IMR-90 (cell line): Measurements from ENCODE around the gene TRIM21. TPM values are rescaled to one million over a fixed set of nuclear protein-coding genes. Genes with fewer than 3 reads are reported as not detected.

Experiments
- ATAC-seq: fragments of 200-7000 bp; cut with Tn5 transposase; 2 replicates; pipeline ENCODE4 v1.9.1; 2020; ENCODE audit warnings: low read depth, mild to moderate bottlenecking, moderate library complexity
- BruUV-seq: library from RNA; stranded (reverse); fragments of 400-500 nt; replicated peaks from 2 replicates; lab custom pipeline; 2021; lab: Mats Ljungman, UMichigan
- CTCF ChIA-PET: fragments of 300-600 bp; formaldehyde crosslinking; extraction: SDS; loops from one replicate; lab custom pipeline; 2021; ENCODE audit warnings: antibody characterized with exemption; lab: Yijun Ruan, JAX
- POLR2A ChIA-PET: fragments of 300-600 bp; sonication (Branson Sonifier 250); formaldehyde crosslinking; loops from one replicate; lab custom pipeline; 2022; ENCODE audit warnings: antibody characterized with exemption; ENCODE audit not compliant: unreplicated experiment; lab: Charles Lee
- DNase-seq: peaks from one replicate; pipeline ENCODE4 v3.0.0; 2013
- H2AFZ ChIP-seq: replicated peaks from 2 replicates; pipeline ENCODE3; 2013; ENCODE audit warnings: low read length, mild to moderate bottlenecking; ENCODE audit not compliant: poor library complexity
- H2AK5ac ChIP-seq: 2 replicates; pipeline ENCODE4 v1.6.1; 2013; ENCODE audit warnings: low read depth, low read length, inconsistent platforms
- H2AK9ac ChIP-seq: replicated peaks from 2 replicates; pipeline ENCODE3; 2013; ENCODE audit warnings: mild to moderate bottlenecking, low read depth, low read length, moderate library complexity; ENCODE audit not compliant: poor library complexity
- H2BK120ac ChIP-seq: 2 replicates; pipeline ENCODE4 v1.6.1; 2013; ENCODE audit warnings: low read depth, low read length, inconsistent platforms
- H2BK15ac ChIP-seq: 3 replicates; pipeline ENCODE4 v1.6.1; 2013; ENCODE audit warnings: low read depth, low read length, inconsistent platforms
- H2BK20ac ChIP-seq: 2 replicates; pipeline ENCODE4 v1.6.1; 2013; ENCODE audit warnings: low read depth, mild to moderate bottlenecking, inconsistent platforms, low read length, moderate library complexity
- H2BK5ac ChIP-seq: 2 replicates; pipeline ENCODE4 v1.6.1; 2013; ENCODE audit warnings: mild to moderate bottlenecking, low read depth, low read length, inconsistent platforms; ENCODE audit not compliant: poor library complexity, severe bottlenecking
- H3K14ac ChIP-seq: replicated peaks from 2 replicates; pipeline ENCODE4 v1.6.1; 2013; ENCODE audit warnings: low read depth, low read length, inconsistent platforms
- H3K18ac ChIP-seq: 2 replicates; pipeline ENCODE4 v1.6.1; 2013; ENCODE audit warnings: low read depth, low read length, control low read depth
- H3K23ac ChIP-seq: 2 replicates; pipeline ENCODE4 v1.6.1; 2013; ENCODE audit warnings: low read depth, low read length, inconsistent platforms
- H3K27ac ChIP-seq: 2 replicates; pipeline ENCODE4 v1.5.1; 2013; ENCODE audit warnings: mild to moderate bottlenecking, control low read depth, low read length; ENCODE audit not compliant: insufficient read depth
- H3K27me3 ChIP-seq: 2 replicates; pipeline ENCODE4 v1.6.1; 2013; ENCODE audit warnings: low read length; ENCODE audit not compliant: control insufficient read depth, insufficient read depth
- H3K36me3 ChIP-seq: 2 replicates; pipeline ENCODE4 v1.6.1; 2013; ENCODE audit warnings: low read length, mixed read lengths; ENCODE audit not compliant: control insufficient read depth, insufficient read depth
- H3K4ac ChIP-seq: 2 replicates; pipeline ENCODE4 v1.6.1; 2013; ENCODE audit warnings: low read depth, low read length, inconsistent platforms
- H3K4me1 ChIP-seq: 2 replicates; pipeline ENCODE4 v1.6.1; 2013; ENCODE audit warnings: low read length, mixed read lengths; ENCODE audit not compliant: control insufficient read depth, insufficient read depth
- H3K4me2 ChIP-seq: 2 replicates; pipeline ENCODE4 v1.6.1; 2013; ENCODE audit warnings: low read depth, mild to moderate bottlenecking, control low read depth, low read length, moderate library complexity
- H3K4me3 ChIP-seq: 2 replicates; pipeline ENCODE4 v1.5.1; 2013; ENCODE audit warnings: low read depth, mild to moderate bottlenecking, control low read depth, low read length, moderate library complexity; ENCODE audit not compliant: insufficient read depth
- H3K56ac ChIP-seq: 2 replicates; pipeline ENCODE4 v1.6.1; 2013; ENCODE audit warnings: low read length, inconsistent platforms; ENCODE audit not compliant: insufficient read depth; ENCODE audit errors: extremely low read depth
- H3K79me1 ChIP-seq, 2 experiments: 2 replicates each; pipeline ENCODE4 v1.6.1; 2013; ENCODE audit warnings: low read length in 2 of 2, inconsistent platforms in 1 of 2, low read depth in 1 of 2
- H3K9ac ChIP-seq: 2 replicates; pipeline ENCODE4 v1.6.1; 2013; ENCODE audit warnings: low read depth, low read length, control low read depth
- H3K9me1 ChIP-seq: 2 replicates; pipeline ENCODE4 v1.6.1; 2013; ENCODE audit warnings: low read length, inconsistent platforms; ENCODE audit not compliant: insufficient read depth
- H3K9me3 ChIP-seq: 2 replicates; pipeline ENCODE4 v1.6.1; 2013; ENCODE audit warnings: low read length; ENCODE audit not compliant: control insufficient read depth, insufficient read depth
- H4K20me1 ChIP-seq: 2 replicates; pipeline ENCODE4 v1.6.1; 2013; ENCODE audit warnings: low read length, inconsistent platforms; ENCODE audit not compliant: insufficient read depth
- H4K5ac ChIP-seq: 2 replicates; pipeline ENCODE4 v1.6.1; 2013; ENCODE audit warnings: mild to moderate bottlenecking, low read depth, low read length, control low read depth
- H4K8ac ChIP-seq, 2 experiments: 2 replicates each; pipeline ENCODE4 v1.6.1; 2013; ENCODE audit warnings: low read depth in 2 of 2, low read length in 2 of 2, control low read depth in 1 of 2, inconsistent platforms in 1 of 2
- H4K91ac ChIP-seq: 2 replicates; pipeline ENCODE4 v1.6.1; 2013; ENCODE audit warnings: low read depth, low read length, inconsistent platforms; ENCODE audit not compliant: insufficient read depth
- BHLHE40 ChIP-seq: fragments of 150-350 bp; IDR thresholded peaks from 2 replicates; pipeline ENCODE4 v1.6.1; 2016; ENCODE audit warnings: mild to moderate bottlenecking, low read depth, low read length
- CEBPB ChIP-seq: IDR thresholded peaks from 2 replicates; pipeline ENCODE4 v1.6.1; 2012; ENCODE audit warnings: low read depth, low read length, improper control_type of control experiment
- CHD1 ChIP-seq: IDR thresholded peaks from 2 replicates; pipeline ENCODE4 v1.6.1; 2012; ENCODE audit warnings: low read depth, low read length, improper control_type of control experiment
- FOS ChIP-seq: fragments of 150-350 bp; IDR thresholded peaks from 2 replicates; pipeline ENCODE4 v1.6.1; 2016; ENCODE audit warnings: low read depth, low read length
- MAFK ChIP-seq: IDR thresholded peaks from 2 replicates; pipeline ENCODE4 v1.6.1; 2012; ENCODE audit warnings: low read depth, low read length, improper control_type of control experiment
- MAZ ChIP-seq: IDR thresholded peaks from 2 replicates; pipeline ENCODE4 v1.6.1; 2012; ENCODE audit warnings: low read depth, mild to moderate bottlenecking, low read length, improper control_type of control experiment, moderate library complexity, borderline replicate concordance
- MXI1 ChIP-seq: IDR thresholded peaks from 2 replicates; pipeline ENCODE4 v1.6.1; 2012; ENCODE audit warnings: low read depth, mild to moderate bottlenecking, low read length, moderate library complexity, borderline replicate concordance
- NFE2L2 ChIP-seq: fragments of 150-350 bp; IDR thresholded peaks from 2 replicates; pipeline ENCODE4 v1.6.1; 2016; ENCODE audit warnings: low read depth, mild to moderate bottlenecking, low read length
- POLR2A ChIP-seq: IDR thresholded peaks from 2 replicates; pipeline ENCODE4 v1.6.1; 2012; ENCODE audit warnings: mild to moderate bottlenecking, low read depth, low read length
- RAD21 ChIP-seq: IDR thresholded peaks from 2 replicates; pipeline ENCODE4 v1.6.1; 2012; ENCODE audit warnings: low read length, improper control_type of control experiment
- RCOR1 ChIP-seq: IDR thresholded peaks from 2 replicates; pipeline ENCODE4 v1.6.1; 2012; ENCODE audit warnings: mild to moderate bottlenecking, low read length, improper control_type of control experiment; ENCODE audit not compliant: insufficient replicate concordance
- RFX5 ChIP-seq: IDR thresholded peaks from 2 replicates; pipeline ENCODE4 v1.8.0; 2012; ENCODE audit warnings: low read depth, mild to moderate bottlenecking, low read length, moderate library complexity
- SMC3 ChIP-seq: fragments of 150-350 bp; IDR thresholded peaks from 2 replicates; pipeline ENCODE4 v1.6.1; 2016; ENCODE audit warnings: low read depth, mild to moderate bottlenecking, antibody characterized with exemption, low read length, moderate library complexity
- WGBS, 2 experiments: methylation state at CpG; one replicate each; pipeline versions ENCODE4 v1.1.5 to v1.1.7; 2013; ENCODE audit warnings: missing lambda C conversion rate in 2 of 2; ENCODE audit not compliant: insufficient read length in 1 of 2; ENCODE audit errors: extremely low coverage in 2 of 2; 5-methylcytosine and 5-hydroxymethylcytosine counted together
- dilution Hi-C: fragments of 300-500 bp; cut with HindIII; formaldehyde crosslinking; loops from one replicate; pipeline ENCODE4 v1.14.3; 2018; ENCODE audit warnings: low sequenced_read_pairs; ENCODE audit not compliant: unreplicated experiment
- in situ Hi-C: fragments of 300-500 bp; cut with MboI; formaldehyde crosslinking; loops from 3 replicates; pipeline ENCODE4 v1.14.3; 2019; ENCODE audit warnings: low sequenced_read_pairs, inconsistent platforms, mixed read lengths
- intact Hi-C: fragments of 100-400 bp; cut with micrococcal nuclease; formaldehyde crosslinking; loops from 2 replicates; pipeline ENCODE4 v1.10.0; 2022
- polyA plus RNA-seq, 3 experiments: library from polyadenylated mRNA; depleted of rRNA; stranded (reverse); fragments of >200 nt; gene quantifications; 2 replicates each; pipeline ENCODE4 v1.2.3, GENCODE V29; 2012; ENCODE audit warnings: low replicate concordance in 1 of 3
- total RNA-seq: library from RNA; depleted of rRNA; stranded (reverse); fragments of >200 nt; gene quantifications from 2 replicates; pipeline ENCODE4 v1.2.3, GENCODE V29; 2012
- TF ChIP-seq, protein P1 (sequence below): conservative IDR thresholded peaks from 2 replicates; pipeline ENCODE4 v1.5.1; 2012; ENCODE audit warnings: mild to moderate bottlenecking, low read depth, low read length, improper control_type of control experiment
- TF ChIP-seq, protein P2 (sequence below): fragments of 150-350 bp; IDR thresholded peaks from 2 replicates; pipeline ENCODE4 v1.6.1; 2016; ENCODE audit warnings: low read depth, mild to moderate bottlenecking, low read length, moderate library complexity, borderline replicate concordance
- TF ChIP-seq, protein P3 (sequence below): fragments of 150-350 bp; IDR thresholded peaks from 2 replicates; pipeline ENCODE4 v1.6.1; 2017; ENCODE audit warnings: mild to moderate bottlenecking, antibody characterized with exemption, low read length, low read depth

TRIM21 gene
- total and polyA plus RNA-seq, 2 of the 4 experiments (the other 2 are of a cell fraction): 13.9 to 19.2 TPM

DNA sequence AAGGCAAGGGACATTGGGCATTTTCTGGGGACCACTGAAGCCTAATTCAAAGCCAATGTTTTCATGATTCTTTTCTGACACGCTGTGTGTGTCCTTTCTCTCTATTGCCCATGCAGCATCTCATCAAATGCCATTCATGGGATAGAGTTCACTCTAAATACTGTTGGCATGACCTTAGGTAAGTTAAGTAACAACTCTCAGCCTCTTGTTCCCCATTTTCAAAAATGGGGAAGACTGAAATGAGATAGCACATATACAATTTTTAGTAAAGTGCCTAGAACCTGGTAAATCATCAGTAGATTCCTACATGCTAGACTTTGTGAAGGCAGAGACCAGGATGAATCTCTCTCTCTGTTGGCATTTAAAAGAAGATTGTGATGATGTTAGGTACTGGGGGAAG, 42.9 kb upstream of the TRIM21 start:
- Histone ChIP-seq H2AK9ac (no peak overlapping the region), H2BK120ac (no peak overlapping the region), H3K27ac (no peak overlapping the region), H3K4me1 (no peaks in the 10 kb centered on the region), H3K56ac (no peak overlapping the region), H2BK15ac (no peak overlapping the region), H3K9ac (no peak overlapping the region), H3K4me2 (no peak overlapping the region), H3K4me3 (no peak overlapping the region), H3K36me3 (no peaks in the 10 kb centered on the region), H3K79me1 (no peaks in the 10 kb centered on the region), H2BK5ac (no peak overlapping the region), H3K23ac (no peak overlapping the region), H4K91ac (no peak overlapping the region), H3K27me3 (no peaks in the 10 kb centered on the region), H4K8ac (no peak overlapping the region), H3K14ac (no peak overlapping the region), H2AK5ac (no peak overlapping the region), H3K18ac (no peak overlapping the region), H4K20me1 (no peaks in the 10 kb centered on the region), H2BK20ac (no peak overlapping the region), H3K4ac (no peak overlapping the region), H2AFZ (no peak overlapping the region), H3K9me3 (no peaks in the 10 kb centered on the region; the same call in 1 of the 2 replicates), H3K9me1 (no peaks in the 10 kb centered on the region), H4K5ac (no peak overlapping the region)
- WGBS, 2 experiments: no CpG with 5 or more reads among the region's 1 CpG
- BruUV-seq: no TSS peak
- ATAC-seq: no peak
- TF ChIP-seq SMC3 (no peak), RAD21 (no peak), MXI1 (no peak), POLR2A (no peak), RFX5 (no peak), CEBPB (no peak), BHLHE40 (no peak), NFE2L2 (no peak), CHD1 (no peak), MAZ (no peak), MAFK (no peak), RCOR1 (no peak), FOS (no peak)
- TF ChIP-seq, protein P1, sequence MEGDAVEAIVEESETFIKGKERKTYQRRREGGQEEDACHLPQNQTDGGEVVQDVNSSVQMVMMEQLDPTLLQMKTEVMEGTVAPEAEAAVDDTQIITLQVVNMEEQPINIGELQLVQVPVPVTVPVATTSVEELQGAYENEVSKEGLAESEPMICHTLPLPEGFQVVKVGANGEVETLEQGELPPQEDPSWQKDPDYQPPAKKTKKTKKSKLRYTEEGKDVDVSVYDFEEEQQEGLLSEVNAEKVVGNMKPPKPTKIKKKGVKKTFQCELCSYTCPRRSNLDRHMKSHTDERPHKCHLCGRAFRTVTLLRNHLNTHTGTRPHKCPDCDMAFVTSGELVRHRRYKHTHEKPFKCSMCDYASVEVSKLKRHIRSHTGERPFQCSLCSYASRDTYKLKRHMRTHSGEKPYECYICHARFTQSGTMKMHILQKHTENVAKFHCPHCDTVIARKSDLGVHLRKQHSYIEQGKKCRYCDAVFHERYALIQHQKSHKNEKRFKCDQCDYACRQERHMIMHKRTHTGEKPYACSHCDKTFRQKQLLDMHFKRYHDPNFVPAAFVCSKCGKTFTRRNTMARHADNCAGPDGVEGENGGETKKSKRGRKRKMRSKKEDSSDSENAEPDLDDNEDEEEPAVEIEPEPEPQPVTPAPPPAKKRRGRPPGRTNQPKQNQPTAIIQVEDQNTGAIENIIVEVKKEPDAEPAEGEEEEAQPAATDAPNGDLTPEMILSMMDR: no peak
- TF ChIP-seq, protein P2, sequence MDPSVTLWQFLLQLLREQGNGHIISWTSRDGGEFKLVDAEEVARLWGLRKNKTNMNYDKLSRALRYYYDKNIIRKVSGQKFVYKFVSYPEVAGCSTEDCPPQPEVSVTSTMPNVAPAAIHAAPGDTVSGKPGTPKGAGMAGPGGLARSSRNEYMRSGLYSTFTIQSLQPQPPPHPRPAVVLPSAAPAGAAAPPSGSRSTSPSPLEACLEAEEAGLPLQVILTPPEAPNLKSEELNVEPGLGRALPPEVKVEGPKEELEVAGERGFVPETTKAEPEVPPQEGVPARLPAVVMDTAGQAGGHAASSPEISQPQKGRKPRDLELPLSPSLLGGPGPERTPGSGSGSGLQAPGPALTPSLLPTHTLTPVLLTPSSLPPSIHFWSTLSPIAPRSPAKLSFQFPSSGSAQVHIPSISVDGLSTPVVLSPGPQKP: no peak
- TF ChIP-seq, protein P3, sequence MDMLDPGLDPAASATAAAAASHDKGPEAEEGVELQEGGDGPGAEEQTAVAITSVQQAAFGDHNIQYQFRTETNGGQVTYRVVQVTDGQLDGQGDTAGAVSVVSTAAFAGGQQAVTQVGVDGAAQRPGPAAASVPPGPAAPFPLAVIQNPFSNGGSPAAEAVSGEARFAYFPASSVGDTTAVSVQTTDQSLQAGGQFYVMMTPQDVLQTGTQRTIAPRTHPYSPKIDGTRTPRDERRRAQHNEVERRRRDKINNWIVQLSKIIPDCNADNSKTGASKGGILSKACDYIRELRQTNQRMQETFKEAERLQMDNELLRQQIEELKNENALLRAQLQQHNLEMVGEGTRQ: no peak
- dilution Hi-C loops: no loop called here
- POLR2A ChIA-PET: no interaction called here
- intact Hi-C loops: no loop called here
- CTCF ChIA-PET: no interaction called here
- no peak for DNase-seq
- in situ Hi-C loops: no loop called here
